GM06990 (cell line): ENCODE measurements around the gene GLI1.

Experiments
- DNase-seq: peaks from one replicate; pipeline ENCODE4 v3.0.0-alpha.2; 2011; ENCODE audit not compliant: insufficient read length; ENCODE audit errors: extremely low read depth
- H3K27me3 ChIP-seq: replicated peaks from 2 replicates; pipeline ENCODE4 v1.6.0; 2011; ENCODE audit warnings: low read length; ENCODE audit not compliant: control insufficient read depth, insufficient read depth
- H3K36me3 ChIP-seq: 2 replicates; pipeline ENCODE4 v1.5.1; 2011; ENCODE audit warnings: low read length; ENCODE audit not compliant: control insufficient read depth, insufficient read depth
- H3K4me3 ChIP-seq: replicated peaks from 2 replicates; pipeline ENCODE4 v1.5.1; 2011; ENCODE audit warnings: low read depth, mild to moderate bottlenecking, control low read depth, low read length
- CTCF ChIP-seq: IDR thresholded peaks from 2 replicates; pipeline ENCODE4 v1.5.1; 2011; ENCODE audit warnings: low read length, control low read depth, mild to moderate bottlenecking, inconsistent platforms; ENCODE audit not compliant: insufficient read depth, poor library complexity, severe bottlenecking

GLI1 gene

GRCh38 chr12:57518176-57518919 is 58.8 kb downstream of the GLI1 start:
- TF ChIP-seq CTCF, result no peak
- Histone ChIP-seq H3K36me3 (peaks cover 28% of the 10 kb centered on the region), H3K27me3 (no peaks in the 10 kb centered on the region), H3K4me3 (peak overlapping the region; percentile 95)
- no peak for DNase-seq

- Histone ChIP-seq H3K27me3 (no peaks in the 10 kb centered on the region), H3K36me3 (peaks cover 27% of the 10 kb centered on the region), H3K4me3 (peak overlapping the region; percentile 95)
- DNase-seq, result no peak
- no peak for TF ChIP-seq CTCF
Observed at GRCh38 chr12:57518920-57519795, 59.6 kb downstream of the GLI1 start.

- no peak for DNase-seq
- no peak for TF ChIP-seq CTCF
- peak overlapping the region; percentile 95 for H3K4me3 ChIP-seq
- H3K27me3 ChIP-seq, result no peaks in the 10 kb centered on the region
- peaks cover 26% of the 10 kb centered on the region for H3K36me3 ChIP-seq
Observed at GRCh38 chr12:57519796-57520052, 60.1 kb downstream of the GLI1 start.

- DNase-seq, result peak; percentile 99
- Histone ChIP-seq H3K27me3 (no peaks in the 10 kb centered on the region), H3K36me3 (peaks cover 22% of the 10 kb centered on the region), H3K4me3 (peak within 1 kb of the TSS; percentile 95)
- no peak for TF ChIP-seq CTCF
Observed at GRCh38 chr12:57520053-57520818, 60.7 kb downstream of the GLI1 start, which contains the start of gene DDIT3. TSS of gene DDIT3 (minus strand) at chr12:57520514. CDS start at chr12:57517406, 3,108 bp downstream.

- TF ChIP-seq CTCF, result no peak
- Histone ChIP-seq H3K27me3 (no peaks in the 10 kb centered on the region), H3K36me3 (peaks cover 24% of the 10 kb centered on the region), H3K4me3 (peak overlapping the region; percentile 65; the same call in 1 of the 2 replicates)
- DNase-seq, result no peak
Observed at GRCh38 chr12:57521525-57522010, 62.0 kb downstream of the GLI1 start.
